MM.1S (cell line): ENCODE data around the gene RPUSD4.

ENCODE experiments used
- EZH2 ChIP-seq: fragments of 300-600 bp; sonication (generic); optimal IDR thresholded peaks from 2 replicates; pipeline ENCODE3; 2017; ENCODE audit warnings: low read depth, mild to moderate bottlenecking, antibody characterized with exemption, low read length, mixed read lengths
- EZH2phosphoT487 ChIP-seq: fragments of 300-600 bp; sonication (generic); IDR thresholded peaks from 2 replicates; pipeline ENCODE4 v1.6.1; 2018; ENCODE audit warnings: antibody characterized with exemption, low read length
- TF ChIP-seq, protein P1 (sequence below): fragments of 300-600 bp; sonication (generic); IDR thresholded peaks from 2 replicates; pipeline ENCODE4 v1.5.1; 2016; ENCODE audit warnings: antibody characterized with exemption, low read length, mixed read lengths

DNA sequence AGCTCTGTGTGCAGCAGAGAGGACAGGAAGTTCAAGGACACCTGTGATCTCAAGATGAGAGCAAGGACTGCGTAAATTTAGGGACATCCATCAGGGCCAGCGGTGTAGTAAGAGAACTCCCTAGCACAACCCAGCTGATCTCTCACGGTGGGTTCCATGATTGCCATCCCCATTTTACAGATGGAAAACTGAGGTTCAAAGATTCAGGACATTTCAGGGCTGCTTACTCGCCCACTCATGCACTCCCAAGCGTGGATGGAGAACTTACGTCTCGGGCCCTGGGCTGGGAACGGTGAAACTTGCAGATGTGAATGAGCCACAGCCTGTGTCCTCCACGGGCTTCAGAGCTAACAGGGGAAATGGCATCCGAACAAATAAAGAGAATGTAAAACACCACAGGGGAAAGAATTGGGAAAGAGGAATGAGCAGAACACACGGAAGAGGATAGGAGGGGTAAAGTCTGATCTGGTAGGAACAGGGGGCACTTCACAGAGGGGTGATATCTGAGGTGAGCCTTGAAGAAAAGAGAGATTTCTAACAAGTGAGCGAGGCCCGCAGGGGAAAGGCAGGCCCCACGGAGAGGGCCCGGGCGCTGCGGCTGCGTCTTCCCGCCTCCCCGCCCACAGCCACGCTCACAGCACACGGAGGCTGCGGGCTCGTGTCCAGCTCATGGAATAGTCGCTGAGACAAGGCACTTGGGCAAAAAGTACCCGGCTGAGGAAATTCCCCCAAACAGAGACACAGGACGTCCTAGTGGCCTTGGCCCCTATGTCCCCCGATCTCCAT lies 55.9 kb downstream of the RPUSD4 start:
- TF ChIP-seq, protein P1, sequence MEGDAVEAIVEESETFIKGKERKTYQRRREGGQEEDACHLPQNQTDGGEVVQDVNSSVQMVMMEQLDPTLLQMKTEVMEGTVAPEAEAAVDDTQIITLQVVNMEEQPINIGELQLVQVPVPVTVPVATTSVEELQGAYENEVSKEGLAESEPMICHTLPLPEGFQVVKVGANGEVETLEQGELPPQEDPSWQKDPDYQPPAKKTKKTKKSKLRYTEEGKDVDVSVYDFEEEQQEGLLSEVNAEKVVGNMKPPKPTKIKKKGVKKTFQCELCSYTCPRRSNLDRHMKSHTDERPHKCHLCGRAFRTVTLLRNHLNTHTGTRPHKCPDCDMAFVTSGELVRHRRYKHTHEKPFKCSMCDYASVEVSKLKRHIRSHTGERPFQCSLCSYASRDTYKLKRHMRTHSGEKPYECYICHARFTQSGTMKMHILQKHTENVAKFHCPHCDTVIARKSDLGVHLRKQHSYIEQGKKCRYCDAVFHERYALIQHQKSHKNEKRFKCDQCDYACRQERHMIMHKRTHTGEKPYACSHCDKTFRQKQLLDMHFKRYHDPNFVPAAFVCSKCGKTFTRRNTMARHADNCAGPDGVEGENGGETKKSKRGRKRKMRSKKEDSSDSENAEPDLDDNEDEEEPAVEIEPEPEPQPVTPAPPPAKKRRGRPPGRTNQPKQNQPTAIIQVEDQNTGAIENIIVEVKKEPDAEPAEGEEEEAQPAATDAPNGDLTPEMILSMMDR, result no peak
- TF ChIP-seq EZH2, result no peak
- TF ChIP-seq EZH2phosphoT487, result no peak
